Esophagus squamous epithelium (tissue), 4 donors: Measurements from ENCODE around the gene EIF4ENIF1.

Source experiments
- POLR2A ChIP-seq, 4 donors: fragments of 450-650 bp; IDR thresholded peaks; one replicate each; pipeline ENCODE4 v1.6.1; 2017; ENCODE audit warnings: antibody characterized with exemption in 4 of 4, mild to moderate bottlenecking in 4 of 4, moderate library complexity in 3 of 4
- TF ChIP-seq, protein P1 (sequence below), 6 experiments: fragments of 450-650 bp in 4 of 6; fragments of 200-600 bp in 2 of 6; sonication (generic) in 2 of 6; IDR thresholded peaks; one replicate each; pipeline ENCODE4 v1.5.1; 2016 to 2019; ENCODE audit warnings: antibody characterized with exemption in 6 of 6, mild to moderate bottlenecking in 4 of 6, moderate library complexity in 4 of 6

- TF ChIP-seq, protein P1, sequence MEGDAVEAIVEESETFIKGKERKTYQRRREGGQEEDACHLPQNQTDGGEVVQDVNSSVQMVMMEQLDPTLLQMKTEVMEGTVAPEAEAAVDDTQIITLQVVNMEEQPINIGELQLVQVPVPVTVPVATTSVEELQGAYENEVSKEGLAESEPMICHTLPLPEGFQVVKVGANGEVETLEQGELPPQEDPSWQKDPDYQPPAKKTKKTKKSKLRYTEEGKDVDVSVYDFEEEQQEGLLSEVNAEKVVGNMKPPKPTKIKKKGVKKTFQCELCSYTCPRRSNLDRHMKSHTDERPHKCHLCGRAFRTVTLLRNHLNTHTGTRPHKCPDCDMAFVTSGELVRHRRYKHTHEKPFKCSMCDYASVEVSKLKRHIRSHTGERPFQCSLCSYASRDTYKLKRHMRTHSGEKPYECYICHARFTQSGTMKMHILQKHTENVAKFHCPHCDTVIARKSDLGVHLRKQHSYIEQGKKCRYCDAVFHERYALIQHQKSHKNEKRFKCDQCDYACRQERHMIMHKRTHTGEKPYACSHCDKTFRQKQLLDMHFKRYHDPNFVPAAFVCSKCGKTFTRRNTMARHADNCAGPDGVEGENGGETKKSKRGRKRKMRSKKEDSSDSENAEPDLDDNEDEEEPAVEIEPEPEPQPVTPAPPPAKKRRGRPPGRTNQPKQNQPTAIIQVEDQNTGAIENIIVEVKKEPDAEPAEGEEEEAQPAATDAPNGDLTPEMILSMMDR (IDR thresholded peaks at IDR 0.05) = no peak
- TF ChIP-seq POLR2A (IDR thresholded peaks at IDR 0.05) = no peak
These were observed 53.5 kb downstream of the EIF4ENIF1 start for GRCh38 chr22:31436132-31436531.
